B cell (primary cell): ENCODE data around the gene HOXA10. TPM values are rescaled to one million over a fixed set of nuclear protein-coding genes. Genes with fewer than 3 reads are reported as not detected.

Experiments used
- ATAC-seq: fragments of 200-7000 bp; cut with Tn5 transposase; one replicate; pipeline ENCODE4 v1.10.0; 2021; ENCODE audit warnings: low read depth, mild to moderate bottlenecking, moderate number of reproducible peaks, moderate library complexity
- CTCF ChIA-PET: fragments of 350-600 bp; sonication (Branson Sonifier 250); formaldehyde crosslinking; loops from one replicate; lab custom pipeline; 2021; ENCODE audit warnings: antibody characterized with exemption, inconsistent platforms; lab: Charles Lee
- POLR2A ChIA-PET: fragments of 350-600 bp; sonication (Branson Sonifier 250); formaldehyde crosslinking; loops from one replicate; lab custom pipeline; 2021; ENCODE audit warnings: antibody characterized with exemption; lab: Charles Lee
- DNase-seq: peaks from one replicate; pipeline ENCODE4 v3.0.0; 2013
- H2AFZ ChIP-seq: 2 replicates; pipeline ENCODE4 v1.6.1; 2012; ENCODE audit warnings: mild to moderate bottlenecking, low read depth, low read length; ENCODE audit not compliant: insufficient read depth, poor library complexity, severe bottlenecking
- H3K27ac ChIP-seq, 2 donors: 1 replicate in 1 of 2; 2 replicates in 1 of 2; pipeline ENCODE4 v1.5.1; 2012 to 2013; ENCODE audit warnings: low read length in 2 of 2, mild to moderate bottlenecking in 2 of 2, moderate library complexity in 1 of 2
- H3K27me3 ChIP-seq, 4 experiments: fragments of 200-600 bp in 1 of 4; sonication (generic) in 1 of 4; replicated peaks in 1 of 4; 1 replicate in 2 of 4; 2 replicates in 2 of 4; pipeline versions ENCODE4 v1.6.1 to v1.7.0; 2013 to 2016; ENCODE audit warnings: low read length in 3 of 4, mild to moderate bottlenecking in 2 of 4, mixed read lengths in 1 of 4, moderate library complexity in 1 of 4; ENCODE audit not compliant: insufficient read depth in 4 of 4, control insufficient read depth in 3 of 4; ENCODE audit errors: control extremely low read depth in 1 of 4
- H3K36me3 ChIP-seq, 2 experiments: replicated peaks in 1 of 2; 1 replicate in 1 of 2; 2 replicates in 1 of 2; pipeline versions ENCODE4 v1.6.1 to v1.7.1; 2013; ENCODE audit warnings: low read length in 1 of 2; ENCODE audit not compliant: insufficient read depth in 2 of 2, control insufficient read depth in 1 of 2; ENCODE audit errors: control extremely low read depth in 1 of 2, extremely low read depth in 1 of 2
- H3K4me1 ChIP-seq, 2 donors: fragments of 200-600 bp in 1 of 2; sonication (generic) in 1 of 2; 1 replicate in 1 of 2; 2 replicates in 1 of 2; pipeline versions ENCODE4 v1.5.1 to v1.6.1; 2013 to 2017; ENCODE audit warnings: low read length in 2 of 2; ENCODE audit not compliant: control insufficient read depth in 2 of 2, insufficient read depth in 2 of 2
- H3K4me2 ChIP-seq: replicated peaks from 2 replicates; pipeline ENCODE3; 2012; ENCODE audit warnings: mild to moderate bottlenecking, low read depth, low read length; ENCODE audit not compliant: poor library complexity, severe bottlenecking
- H3K4me3 ChIP-seq, 5 experiments: fragments of 200-600 bp in 1 of 5; sonication (generic) in 1 of 5; 1 replicate in 3 of 5; 2 replicates in 2 of 5; pipeline versions ENCODE4 v1.5.1 to v1.7.0; 2011 to 2016; ENCODE audit warnings: low read length in 4 of 5, mild to moderate bottlenecking in 4 of 5, low read depth in 2 of 5, control low read depth in 1 of 5, moderate library complexity in 1 of 5; ENCODE audit not compliant: insufficient read depth in 1 of 5; ENCODE audit errors: control extremely low read depth in 1 of 5, extremely low read depth in 1 of 5
- H3K79me2 ChIP-seq: fragments of 200-600 bp; sonication (generic); one replicate; pipeline ENCODE4 v1.6.0; 2016; ENCODE audit warnings: low read length; ENCODE audit not compliant: control insufficient read depth, insufficient read depth
- H3K9ac ChIP-seq: fragments of 200-600 bp; sonication (generic); 2 replicates; pipeline ENCODE4 v1.6.1; 2017; ENCODE audit warnings: mild to moderate bottlenecking, low read length, moderate library complexity
- H3K9me3 ChIP-seq, 3 donors: one replicate each; pipeline versions ENCODE4 v1.6.1 to v1.7.1; 2013; ENCODE audit warnings: low read length in 2 of 3; ENCODE audit not compliant: control insufficient read depth in 2 of 3, insufficient read depth in 1 of 3; ENCODE audit errors: control extremely low read depth in 1 of 3
- H4K20me1 ChIP-seq: 2 replicates; pipeline ENCODE4 v1.6.0; 2012; ENCODE audit warnings: mild to moderate bottlenecking, low read length; ENCODE audit not compliant: insufficient read depth, control insufficient read depth, poor library complexity, severe bottlenecking
- H3K27ac Mint-ChIP-seq: one replicate; pipeline ENCODE4 v1.8.0; 2021; ENCODE audit warnings: mixed read lengths
- H3K27me3 Mint-ChIP-seq: one replicate; pipeline ENCODE4 v1.8.0; 2021; ENCODE audit warnings: mixed read lengths
- H3K4me1 Mint-ChIP-seq: one replicate; pipeline ENCODE4 v1.8.0; 2021; ENCODE audit warnings: mixed read lengths
- H3K4me3 Mint-ChIP-seq: one replicate; pipeline ENCODE4 v1.8.0; 2021; ENCODE audit warnings: mixed read lengths
- H3K9me3 Mint-ChIP-seq: one replicate; pipeline ENCODE4 v1.8.0; 2022; ENCODE audit warnings: mixed read lengths; ENCODE audit not compliant: insufficient read depth
- CTCF ChIP-seq: fragments of 200-600 bp; IDR thresholded peaks from one replicate; pipeline ENCODE4 v1.8.0; 2022; ENCODE audit warnings: antibody characterized with exemption, mild to moderate bottlenecking
- EZH2 ChIP-seq: IDR thresholded peaks from 2 replicates; pipeline ENCODE4 v1.6.1; 2012; ENCODE audit warnings: borderline replicate concordance, low read depth, mild to moderate bottlenecking, moderate library complexity, low read length; ENCODE audit not compliant: insufficient read depth, poor library complexity, severe bottlenecking
- WGBS: methylation state at CpG from one replicate; pipeline ENCODE4 v1.1.5; 2013; ENCODE audit warnings: missing lambda C conversion rate; ENCODE audit not compliant: insufficient coverage; 5-methylcytosine and 5-hydroxymethylcytosine counted together
- intact Hi-C: fragments of 100-400 bp; cut with micrococcal nuclease; formaldehyde crosslinking; loops from one replicate; pipeline ENCODE4 v1.10.0; 2022
- polyA plus RNA-seq: library from polyadenylated mRNA; depleted of rRNA; stranded (reverse); fragments of >200 nt; gene quantifications from 2 replicates; pipeline ENCODE4 v1.2.3, GENCODE V29; 2012
- total RNA-seq, 2 donors: library from RNA; stranded (reverse); fragments of 120-200 nt in 1 of 2; gene quantifications; 1 replicate in 1 of 2; 2 replicates in 1 of 2; pipeline versions ENCODE4 v1.2.3 to v1.2.4, GENCODE V29; 2013 to 2022

HOXA10 gene
- total and polyA plus RNA-seq, 2 donors (not counting 1 experiment from before 2014, with no cell fraction given): not detected

GRCh38 chr7:27197137-27198042 is 23.3 kb upstream of the HOXA10 start:
- Mint-ChIP-seq H3K4me3 (no peak overlapping the region), H3K4me1 (peaks cover 38% of the 10 kb centered on the region), H3K27ac (no peak overlapping the region), H3K9me3 (no peaks in the 10 kb centered on the region), H3K27me3 (peaks cover 81% of the 10 kb centered on the region)
- 15% methylated on average over 7 of the region's 18 CpGs for WGBS
- ChIA-PET CTCF (interaction anchor here (1.4 to 2.5 kb wide), 3 partner anchors 11 to 49 kb away, joined by 4 to 11 read pairs (median 8); partner anchors contain the start of genes HOXA11 and HOXA6), POLR2A (no interaction called here)
- H3K27me3 ChIP-seq: peaks cover 3 to 82% (median 78%) of the 10 kb centered on the region in 4 experiments
- H3K9me3 ChIP-seq: peaks cover 0 to 51% (median 2%) of the 10 kb centered on the region in 3 donors
- no peaks in the 10 kb centered on the region for H3K36me3 ChIP-seq
- H2AFZ ChIP-seq: no peak overlapping the region
- H4K20me1 ChIP-seq: no peaks in the 10 kb centered on the region
- H3K4me2 ChIP-seq: no peak overlapping the region
- H3K4me1 ChIP-seq: peaks cover 47 to 64% of the 10 kb centered on the region in 2 donors
- ATAC-seq (no peak), DNase-seq (no peak)
- no peak overlapping the region for H3K9ac ChIP-seq
- no peak overlapping the region for H3K4me3 ChIP-seq
- H3K79me2 ChIP-seq: no peaks in the 10 kb centered on the region
- intact Hi-C loops: loop anchor here (5.0 to 10.0 kb wide), 2 partner anchors 45 to 407 kb away; partner anchors contain the start of gene EVX1
- no peak for TF ChIP-seq CTCF
- TF ChIP-seq EZH2: no peak
- H3K27ac ChIP-seq: no peak overlapping the region
